Upper lobe of left lung (tissue), 6 donors: ENCODE results near the gene PSMD11. TPM values are rescaled to one million over a fixed set of nuclear protein-coding genes. Genes with fewer than 3 reads are reported as not detected.

Experiments used
- ATAC-seq, 2 donors: fragments of 200-7000 bp; cut with Tn5 transposase; one replicate each; pipeline ENCODE4 v1.9.1; 2022; ENCODE audit warnings: mild to moderate bottlenecking in 2 of 2, moderate library complexity in 2 of 2; ENCODE audit not compliant: low FRiP score in 2 of 2
- DNase-seq, 2 donors: peaks; one replicate each; pipeline ENCODE4 v3.0.0-alpha.2; 2019 to 2020
- H3K27ac ChIP-seq, 4 donors: fragments of 200-600 bp; sonication (generic); one replicate each; pipeline ENCODE4 v1.5.1; 2016 to 2019
- H3K27me3 ChIP-seq, 4 donors: fragments of 200-600 bp; sonication (generic); one replicate each; pipeline ENCODE4 v1.5.1; 2017 to 2019
- H3K36me3 ChIP-seq, 4 donors: fragments of 200-600 bp; sonication (generic); one replicate each; pipeline ENCODE4 v1.5.1; 2016 to 2019
- H3K4me1 ChIP-seq, 4 donors: fragments of 200-600 bp; sonication (generic); one replicate each; pipeline ENCODE4 v1.5.1; 2018 to 2019
- H3K4me3 ChIP-seq, 4 donors: fragments of 200-600 bp; sonication (generic); one replicate each; pipeline ENCODE4 v1.5.1; 2017 to 2019; ENCODE audit warnings: mild to moderate bottlenecking in 2 of 4, moderate library complexity in 1 of 4
- H3K9me3 ChIP-seq, 4 donors: fragments of 200-600 bp; sonication (generic); one replicate each; pipeline ENCODE4 v1.5.1; 2018 to 2019
- EP300 ChIP-seq, 4 donors: sonication (generic); formaldehyde crosslinking; IDR thresholded peaks; one replicate each; pipeline ENCODE4 v1.5.1; 2017; ENCODE audit warnings: antibody characterized with exemption in 4 of 4, control low read depth in 2 of 4
- POLR2A ChIP-seq, 4 donors: fragments of 450-650 bp; IDR thresholded peaks; one replicate each; pipeline ENCODE4 v1.5.1; 2016 to 2017; ENCODE audit warnings: antibody characterized with exemption in 4 of 4, mild to moderate bottlenecking in 2 of 4
- POLR2AphosphoS5 ChIP-seq, 2 donors: sonication (generic); formaldehyde crosslinking; IDR thresholded peaks; one replicate each; pipeline ENCODE4 v1.5.1; 2017; ENCODE audit warnings: antibody characterized with exemption in 2 of 2
- WGBS, 2 donors: methylation state at CpG; one replicate each; pipeline ENCODE4 v1.1.5; 2017 to 2018; 5-methylcytosine and 5-hydroxymethylcytosine counted together
- total RNA-seq, 6 donors: library from RNA; depleted of rRNA in 4 of 6; stranded (reverse); fragments of >200 nt in 4 of 6; gene quantifications; one replicate each; pipeline versions ENCODE4 v1.1.0 to v1.2.1, GENCODE V29; 2016 to 2021
- TF ChIP-seq, protein P1 (sequence below), 6 experiments: fragments of 450-650 bp in 4 of 6; fragments of 200-600 bp in 2 of 6; sonication (generic) in 2 of 6; IDR thresholded peaks; one replicate each; pipeline ENCODE4 v1.5.1; 2016 to 2019; ENCODE audit warnings: antibody characterized with exemption in 6 of 6
- donor health status: DM: no; HTN: no; CAD: no; lungs with moderate emphysema.
- donor health status: DM: no; HTN: yes; CAD: no; lungs with severe emphysema.

Gene PSMD11
- total RNA-seq, 6 donors from 2014 or later = 42.4 to 71.4 (median 62.8) TPM

DNA sequence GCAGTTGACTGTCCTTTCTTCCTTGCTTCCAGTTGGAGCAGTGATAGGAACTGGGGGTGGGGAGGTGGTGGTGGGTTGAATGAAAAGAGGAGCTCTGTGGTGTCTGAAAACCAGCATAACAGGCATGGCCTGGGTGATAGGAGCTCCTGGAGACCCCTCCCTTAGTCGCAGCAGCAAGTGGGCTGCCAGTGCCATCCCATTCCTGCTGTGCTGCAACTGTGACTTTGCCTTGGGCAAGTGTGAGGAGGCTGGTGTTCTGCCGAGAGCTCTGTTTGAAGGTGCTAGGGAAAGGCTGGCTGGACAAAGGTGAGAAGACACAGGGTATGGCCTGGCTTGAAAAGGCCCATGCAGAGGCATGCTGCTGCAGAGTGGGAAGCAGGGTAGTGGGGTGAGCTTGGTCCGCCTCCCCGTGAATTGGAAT is 39.7 kb downstream of the PSMD11 start:
- H3K4me3 ChIP-seq = no peak overlapping the region
- no peaks in the 10 kb centered on the region for H3K9me3 ChIP-seq
- H3K4me1 ChIP-seq = peaks cover 14 to 25% (median 18%) of the 10 kb centered on the region in 4 donors
- TF ChIP-seq EP300 (IDR thresholded peaks at IDR 0.05) (no peak), POLR2A (IDR thresholded peaks at IDR 0.05) (no peak)
- WGBS, 2 donors = 87 to 94% methylated on average over 4 of the region's 4 CpGs
- H3K27ac ChIP-seq = peak overlapping the region in 2 of 4 donors; percentile 0 to 49
- ATAC-seq = no peak
- H3K36me3 ChIP-seq = peaks cover 8 to 36% (median 31%) of the 10 kb centered on the region in 4 donors
- no peaks in the 10 kb centered on the region for H3K27me3 ChIP-seq
- no peak for DNase-seq

DNA sequence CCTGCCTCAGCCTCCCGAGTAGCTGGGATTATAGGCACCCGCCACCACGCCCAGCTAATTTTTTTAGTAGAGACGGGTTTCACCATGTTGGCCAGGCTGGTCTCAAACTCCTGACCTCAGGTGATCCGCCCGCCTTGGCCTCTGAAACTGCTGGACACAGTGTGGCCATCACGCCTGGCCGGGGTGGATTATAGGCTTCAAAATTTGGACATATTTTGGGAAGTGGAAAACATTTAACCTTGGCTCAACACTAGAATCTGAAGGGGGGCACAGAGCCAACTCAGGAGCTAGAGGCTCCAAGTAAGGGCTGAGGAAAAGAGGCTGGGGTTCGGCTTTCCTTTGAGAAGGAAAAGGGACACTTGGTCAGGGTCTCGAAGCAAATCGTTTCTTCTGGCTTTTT is 40.3 kb downstream of the PSMD11 start:
- peaks cover 3 to 30% (median 25%) of the 10 kb centered on the region in 4 donors for H3K36me3 ChIP-seq
- ATAC-seq (no peak), DNase-seq (no peak)
- no peaks in the 10 kb centered on the region for H3K27me3 ChIP-seq
- WGBS, 2 donors = 75 to 83% methylated on average over 11 of the region's 11 CpGs
- no peak overlapping the region for H3K4me3 ChIP-seq
- no peak overlapping the region for H3K27ac ChIP-seq
- H3K9me3 ChIP-seq = no peaks in the 10 kb centered on the region
- H3K4me1 ChIP-seq = peaks cover 14 to 29% (median 18%) of the 10 kb centered on the region in 4 donors
- TF ChIP-seq EP300 (IDR thresholded peaks at IDR 0.05) (no peak), POLR2AphosphoS5 (IDR thresholded peaks at IDR 0.05) (no peak), POLR2A (IDR thresholded peaks at IDR 0.05) (no peak)
- TF ChIP-seq, protein P1, sequence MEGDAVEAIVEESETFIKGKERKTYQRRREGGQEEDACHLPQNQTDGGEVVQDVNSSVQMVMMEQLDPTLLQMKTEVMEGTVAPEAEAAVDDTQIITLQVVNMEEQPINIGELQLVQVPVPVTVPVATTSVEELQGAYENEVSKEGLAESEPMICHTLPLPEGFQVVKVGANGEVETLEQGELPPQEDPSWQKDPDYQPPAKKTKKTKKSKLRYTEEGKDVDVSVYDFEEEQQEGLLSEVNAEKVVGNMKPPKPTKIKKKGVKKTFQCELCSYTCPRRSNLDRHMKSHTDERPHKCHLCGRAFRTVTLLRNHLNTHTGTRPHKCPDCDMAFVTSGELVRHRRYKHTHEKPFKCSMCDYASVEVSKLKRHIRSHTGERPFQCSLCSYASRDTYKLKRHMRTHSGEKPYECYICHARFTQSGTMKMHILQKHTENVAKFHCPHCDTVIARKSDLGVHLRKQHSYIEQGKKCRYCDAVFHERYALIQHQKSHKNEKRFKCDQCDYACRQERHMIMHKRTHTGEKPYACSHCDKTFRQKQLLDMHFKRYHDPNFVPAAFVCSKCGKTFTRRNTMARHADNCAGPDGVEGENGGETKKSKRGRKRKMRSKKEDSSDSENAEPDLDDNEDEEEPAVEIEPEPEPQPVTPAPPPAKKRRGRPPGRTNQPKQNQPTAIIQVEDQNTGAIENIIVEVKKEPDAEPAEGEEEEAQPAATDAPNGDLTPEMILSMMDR (IDR thresholded peaks at IDR 0.05) = no peak

DNA sequence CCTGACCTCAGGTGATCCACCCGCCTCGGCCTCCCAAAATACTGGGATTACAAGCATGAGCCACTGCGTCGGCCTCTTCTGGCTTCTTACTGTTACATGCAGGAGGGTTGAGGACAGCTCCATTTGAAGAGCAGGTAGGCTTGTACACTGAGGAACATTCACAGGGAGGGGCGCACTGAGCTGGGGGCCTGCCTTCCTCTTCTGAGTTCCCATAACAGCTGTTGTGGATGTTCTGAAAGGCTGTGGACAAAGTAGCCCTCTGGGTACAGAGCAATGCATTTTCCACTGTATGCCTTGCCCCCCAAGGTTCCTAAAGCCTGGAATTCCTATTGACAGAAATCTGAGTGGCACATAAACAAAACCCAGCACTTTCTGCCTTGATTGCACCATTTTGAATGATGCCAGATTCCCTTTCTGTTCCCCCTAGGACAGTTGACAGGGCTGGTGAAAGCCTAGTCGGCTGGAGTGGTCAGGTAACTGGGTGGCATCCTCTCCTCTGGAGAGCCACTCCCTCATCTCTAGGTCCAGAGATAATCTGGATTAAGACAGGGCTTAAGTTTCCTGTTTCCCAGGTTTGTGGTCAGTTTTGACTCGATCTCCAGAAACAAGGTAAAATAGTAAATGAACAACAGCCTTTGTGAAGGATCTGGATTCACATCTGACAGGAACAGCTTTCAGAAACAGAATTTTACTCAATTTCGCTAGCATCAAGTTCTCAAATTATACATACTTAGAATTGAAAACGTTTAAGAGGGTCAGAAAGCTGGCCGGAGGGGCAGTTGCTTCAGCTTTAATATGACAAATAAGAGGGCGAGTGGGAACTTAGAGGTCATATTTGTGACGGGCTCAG is 41.2 kb downstream of the PSMD11 start:
- TF ChIP-seq POLR2A (IDR thresholded peaks at IDR 0.05) (no peak), POLR2AphosphoS5 (IDR thresholded peaks at IDR 0.05) (no peak), EP300 (IDR thresholded peaks at IDR 0.05) (no peak)
- TF ChIP-seq, protein P1 (IDR thresholded peaks at IDR 0.05) = no peak
- WGBS, 2 donors = 74 to 80% methylated on average over 12 of the region's 12 CpGs
- Histone ChIP-seq H3K27ac (peak overlapping the region; percentile 56 to 71 (median 65)), H3K4me3 (peak overlapping the region in 3 of 4 donors; percentile 71 to 88 (median 72)), H3K4me1 (peaks cover 14 to 29% (median 18%) of the 10 kb centered on the region in 4 donors), H3K9me3 (no peaks in the 10 kb centered on the region), H3K27me3 (no peaks in the 10 kb centered on the region), H3K36me3 (peaks cover 0 to 21% (median 17%) of the 10 kb centered on the region in 4 donors)
- ATAC-seq (no peak), DNase-seq (no peak)

DNA sequence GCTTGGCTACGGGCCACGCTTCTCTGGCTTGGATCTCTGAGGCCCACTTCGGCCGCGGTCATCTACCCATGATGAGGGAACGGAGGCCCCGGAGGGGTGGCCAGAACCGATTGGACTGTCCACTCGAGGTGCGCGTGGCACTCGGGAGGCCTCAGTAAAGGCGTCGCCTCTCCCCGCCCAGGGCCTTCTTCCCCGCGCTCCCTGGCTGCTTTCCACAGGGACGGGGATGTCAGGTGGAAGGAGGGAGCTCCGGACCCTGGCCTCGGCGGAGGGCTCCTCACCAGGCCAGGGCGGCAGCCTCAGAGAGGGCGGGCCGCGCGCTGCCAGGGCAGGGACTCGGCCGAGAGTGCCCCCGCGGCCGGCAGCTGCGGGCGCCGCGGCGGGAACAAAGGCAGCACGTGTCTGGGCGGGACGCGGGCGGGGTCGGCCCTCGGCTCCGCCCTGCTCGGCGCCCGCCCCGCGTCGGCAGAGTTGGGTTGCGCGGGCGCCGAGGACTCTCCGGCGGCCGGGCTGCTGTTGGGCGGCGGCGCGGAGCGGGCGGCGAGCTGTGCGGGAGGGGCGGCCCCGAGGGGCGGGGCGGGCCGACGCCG is 41.9 kb downstream of the PSMD11 start:
- WGBS, 2 donors = 42 to 53% methylated on average over 8 to 15 of the region's 72 CpGs
- TF ChIP-seq, protein P1 (IDR thresholded peaks at IDR 0.05) = peak in 1 of 6 experiments; percentile 5
- no peak for TF ChIP-seq EP300 (IDR thresholded peaks at IDR 0.05)
- TF ChIP-seq POLR2A (IDR thresholded peaks at IDR 0.05) = peak in 1 of 4 donors; percentile 16

More for the DNA sequence above, 41.9 kb downstream of the PSMD11 start:
- ATAC-seq (peak; percentile 77 to 93), DNase-seq (peak; percentile 61 to 95)
- Histone ChIP-seq H3K27ac (peak overlapping the region; percentile 56 to 71 (median 65)), H3K4me1 (peaks cover 14 to 29% (median 18%) of the 10 kb centered on the region in 4 donors), H3K4me3 (peak overlapping the region in 3 of 4 donors; percentile 71 to 88 (median 72)), H3K9me3 (no peaks in the 10 kb centered on the region), H3K36me3 (peaks cover 0 to 14% (median 9%) of the 10 kb centered on the region in 4 donors), H3K27me3 (no peaks in the 10 kb centered on the region)
